Effector memory CD4-positive, alpha-beta T cell (primary cell): ENCODE data around the gene MAPK10.

Experiments
- DNase-seq, 3 donors: peaks; one replicate each; pipeline ENCODE4 v3.0.0-alpha.2; 2020
- H3K27ac ChIP-seq: 2 replicates; pipeline ENCODE4 v1.7.0; 2013; ENCODE audit warnings: mild to moderate bottlenecking, low read length, moderate library complexity; ENCODE audit not compliant: insufficient read depth, poor library complexity, severe bottlenecking
- H3K27me3 ChIP-seq: replicated peaks from 2 replicates; pipeline ENCODE4 v1.7.0; 2013; ENCODE audit warnings: mild to moderate bottlenecking, low read length; ENCODE audit not compliant: insufficient read depth, control insufficient read depth, poor library complexity, severe bottlenecking
- H3K36me3 ChIP-seq: 2 replicates; pipeline ENCODE4 v1.7.0; 2013; ENCODE audit warnings: mild to moderate bottlenecking, low read length, moderate library complexity; ENCODE audit not compliant: control insufficient read depth, insufficient read depth
- H3K4me1 ChIP-seq: 2 replicates; pipeline ENCODE4 v1.7.0; 2013; ENCODE audit warnings: low read length, mild to moderate bottlenecking; ENCODE audit not compliant: control insufficient read depth, insufficient read depth, poor library complexity, severe bottlenecking
- H3K4me3 ChIP-seq: 2 replicates; pipeline ENCODE4 v1.7.0; 2013; ENCODE audit warnings: low read length, low read depth, mild to moderate bottlenecking; ENCODE audit not compliant: insufficient read depth, poor library complexity, severe bottlenecking
- H3K9me3 ChIP-seq: 2 replicates; pipeline ENCODE4 v1.7.0; 2013; ENCODE audit warnings: mild to moderate bottlenecking, low read length, moderate library complexity; ENCODE audit not compliant: control insufficient read depth

MAPK10 gene

DNA sequence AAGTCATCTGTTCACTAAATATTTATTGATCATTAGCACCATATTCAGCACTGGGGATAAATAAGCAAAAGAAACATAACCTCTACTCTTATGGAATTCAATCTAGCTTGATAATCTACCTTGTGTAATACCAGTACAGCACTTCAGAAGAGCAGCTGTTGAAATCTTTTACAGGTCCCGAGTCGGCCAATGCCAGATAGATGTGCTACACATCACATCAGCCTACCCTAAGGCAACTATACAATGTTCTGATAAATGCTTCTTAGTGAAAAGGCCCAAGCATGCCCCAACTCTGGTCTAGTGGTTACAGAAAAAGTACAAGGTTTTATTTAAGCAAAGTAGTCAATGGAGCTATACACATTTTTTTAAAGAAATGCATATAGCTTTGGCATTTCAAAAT lies 68.7 kb downstream of the MAPK10 start:
- Histone ChIP-seq H3K9me3 (no peaks in the 10 kb centered on the region), H3K4me3 (no peak overlapping the region), H3K36me3 (no peaks in the 10 kb centered on the region), H3K27ac (no peak overlapping the region), H3K4me1 (no peaks in the 10 kb centered on the region), H3K27me3 (no peaks in the 10 kb centered on the region)
- no peak for DNase-seq

DNA sequence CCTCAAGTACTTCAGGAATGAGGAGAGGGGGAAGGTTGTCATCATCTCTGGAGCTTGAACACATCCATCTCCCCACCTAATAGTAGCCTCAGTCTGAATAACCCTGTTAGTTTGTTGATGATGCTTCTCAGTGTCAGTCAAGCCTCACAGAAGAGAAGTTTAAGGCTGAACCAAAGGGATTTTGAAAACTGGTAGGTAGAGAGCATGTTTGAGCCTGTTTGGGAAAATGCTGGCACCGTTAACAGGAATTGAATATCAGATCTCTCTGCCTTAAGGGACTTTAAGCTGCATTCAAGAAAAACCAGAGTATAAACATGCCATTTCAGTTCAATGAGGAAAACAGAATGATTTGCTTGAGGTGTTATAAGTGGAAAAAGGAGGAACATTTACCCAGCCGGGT lies 73.1 kb downstream of the MAPK10 start:
- H3K4me1 ChIP-seq: no peaks in the 10 kb centered on the region
- no peaks in the 10 kb centered on the region for H3K9me3 ChIP-seq
- H3K4me3 ChIP-seq: no peak overlapping the region
- no peaks in the 10 kb centered on the region for H3K27me3 ChIP-seq
- no peak overlapping the region for H3K27ac ChIP-seq
- no peaks in the 10 kb centered on the region for H3K36me3 ChIP-seq
- no peak for DNase-seq

DNA sequence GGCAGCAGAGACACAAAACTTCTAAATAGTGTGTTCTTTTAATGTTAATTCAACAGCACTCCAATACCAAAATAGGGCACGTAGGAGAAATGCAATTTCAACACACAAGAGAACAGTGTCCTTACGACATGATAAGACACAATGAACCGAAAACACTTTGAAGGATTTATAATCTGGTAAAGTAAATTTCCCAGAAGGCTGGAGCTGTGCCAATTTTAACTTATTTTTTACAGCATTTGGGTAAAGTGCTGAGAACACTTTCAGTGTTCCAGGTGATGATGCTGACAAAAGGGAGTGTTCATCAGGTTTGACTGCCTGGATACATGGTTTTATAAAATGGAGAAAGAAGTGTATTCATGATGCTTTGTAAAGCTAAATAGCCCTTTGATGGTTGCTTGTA lies 76.5 kb downstream of the MAPK10 start:
- H3K4me1 ChIP-seq: no peaks in the 10 kb centered on the region
- H3K9me3 ChIP-seq: no peaks in the 10 kb centered on the region
- no peaks in the 10 kb centered on the region for H3K27me3 ChIP-seq
- no peaks in the 10 kb centered on the region for H3K36me3 ChIP-seq
- no peak overlapping the region for H3K27ac ChIP-seq
- H3K4me3 ChIP-seq: no peak overlapping the region
- no peak for DNase-seq

DNA sequence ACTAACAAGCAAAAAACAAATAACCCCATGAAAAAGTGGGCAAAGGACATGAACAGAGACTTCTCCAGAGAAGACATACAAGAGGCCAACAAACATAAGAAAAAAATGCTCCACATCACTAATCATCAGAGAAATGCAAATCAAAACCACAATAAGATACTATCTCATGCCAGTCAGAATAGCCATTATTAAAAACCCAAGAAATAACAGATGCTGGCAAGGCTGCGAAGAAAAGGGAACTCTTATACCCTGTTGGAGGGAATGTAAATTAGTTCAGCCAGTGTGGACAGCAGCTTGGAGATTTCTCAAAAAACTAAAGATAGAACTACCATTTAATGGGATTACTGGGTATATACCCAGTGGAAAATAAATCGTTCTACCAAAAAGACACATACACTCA lies 79.6 kb downstream of the MAPK10 start:
- no peaks in the 10 kb centered on the region for H3K9me3 ChIP-seq
- no peak for DNase-seq
- H3K4me3 ChIP-seq: no peak overlapping the region
- H3K4me1 ChIP-seq: no peaks in the 10 kb centered on the region
- no peak overlapping the region for H3K27ac ChIP-seq
- no peaks in the 10 kb centered on the region for H3K27me3 ChIP-seq
- no peaks in the 10 kb centered on the region for H3K36me3 ChIP-seq

DNA sequence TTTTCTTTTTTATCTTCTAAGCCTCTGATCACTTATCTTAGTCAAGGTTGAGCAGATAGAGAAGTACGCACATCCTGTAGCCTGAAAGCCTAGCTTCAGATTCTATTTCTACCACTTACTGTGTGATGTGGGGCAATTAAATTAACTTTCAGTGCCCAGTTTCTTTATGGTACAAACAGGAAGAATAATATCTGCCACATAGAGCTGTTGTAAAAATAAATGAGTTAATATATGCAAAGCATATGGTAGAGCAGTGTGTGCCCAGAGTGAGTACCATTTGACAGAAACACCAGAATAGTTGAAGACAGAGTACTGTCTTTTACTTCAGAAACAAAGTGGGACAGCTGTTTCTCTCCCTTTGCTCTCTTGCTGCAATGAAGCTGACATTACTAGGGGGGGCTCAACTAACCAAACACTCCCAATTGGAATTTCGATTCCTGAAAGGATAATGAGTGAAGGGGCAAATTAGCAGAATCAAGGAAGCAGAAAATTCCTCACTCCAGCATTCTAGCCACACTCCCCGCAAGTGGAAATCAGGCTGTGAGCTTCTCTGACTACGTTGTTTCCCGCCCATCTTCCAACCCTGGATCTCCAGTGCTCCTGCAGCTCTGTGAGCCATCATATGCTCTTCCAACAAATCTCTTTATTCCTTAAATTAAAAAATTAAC lies 80.4 kb downstream of the MAPK10 start:
- Histone ChIP-seq H3K4me3 (no peak overlapping the region), H3K27me3 (no peaks in the 10 kb centered on the region), H3K27ac (no peak overlapping the region), H3K36me3 (no peaks in the 10 kb centered on the region), H3K9me3 (no peaks in the 10 kb centered on the region), H3K4me1 (no peaks in the 10 kb centered on the region)
- no peak for DNase-seq

DNA sequence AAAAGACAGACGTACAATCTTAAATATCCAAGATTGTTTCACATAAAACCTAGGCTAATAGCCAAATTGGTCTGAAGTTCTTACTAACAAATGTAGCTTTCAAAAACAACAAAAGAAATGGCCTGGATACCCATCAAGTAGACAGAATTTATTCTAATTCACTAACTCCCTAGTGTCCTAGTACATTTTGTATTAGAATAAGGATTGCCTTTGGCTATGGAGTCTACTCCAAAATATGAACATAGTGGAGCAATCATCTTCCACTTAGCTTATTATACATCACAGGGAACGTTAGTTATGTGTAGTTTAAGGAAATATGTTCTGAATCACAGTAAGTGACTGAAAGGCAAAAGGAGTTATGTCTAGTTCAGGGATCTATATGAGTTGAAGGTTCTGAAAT lies 81.7 kb downstream of the MAPK10 start:
- no peak overlapping the region for H3K4me3 ChIP-seq

DNA sequence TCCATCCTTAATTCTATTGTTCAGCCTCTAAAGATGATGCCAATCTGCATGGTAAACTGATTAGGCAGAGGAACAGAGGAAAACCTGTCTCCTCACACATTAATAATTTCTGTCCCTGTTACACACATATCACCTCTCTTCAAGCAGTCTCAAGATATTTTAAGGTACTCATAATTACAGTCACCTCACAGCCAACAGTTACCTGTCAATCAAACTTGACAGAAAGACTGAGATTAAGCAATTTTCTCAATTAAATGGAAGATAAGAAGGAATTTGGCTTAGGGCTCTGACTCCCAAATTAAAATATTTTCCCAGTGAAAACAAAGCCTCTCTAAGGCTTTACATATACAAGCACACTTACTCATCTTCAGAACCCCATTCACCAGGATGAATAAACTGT lies 85.2 kb downstream of the MAPK10 start:
- Histone ChIP-seq H3K27ac (no peak overlapping the region), H3K4me3 (no peak overlapping the region), H3K36me3 (no peaks in the 10 kb centered on the region), H3K27me3 (no peaks in the 10 kb centered on the region), H3K4me1 (no peaks in the 10 kb centered on the region), H3K9me3 (no peaks in the 10 kb centered on the region)
- DNase-seq: no peak

More for the DNA sequence above, 81.7 kb downstream of the MAPK10 start:
- H3K27ac ChIP-seq: no peak overlapping the region
- no peaks in the 10 kb centered on the region for H3K9me3 ChIP-seq
- H3K4me1 ChIP-seq: no peaks in the 10 kb centered on the region
- H3K36me3 ChIP-seq: no peaks in the 10 kb centered on the region
- no peaks in the 10 kb centered on the region for H3K27me3 ChIP-seq
- DNase-seq: no peak

DNA sequence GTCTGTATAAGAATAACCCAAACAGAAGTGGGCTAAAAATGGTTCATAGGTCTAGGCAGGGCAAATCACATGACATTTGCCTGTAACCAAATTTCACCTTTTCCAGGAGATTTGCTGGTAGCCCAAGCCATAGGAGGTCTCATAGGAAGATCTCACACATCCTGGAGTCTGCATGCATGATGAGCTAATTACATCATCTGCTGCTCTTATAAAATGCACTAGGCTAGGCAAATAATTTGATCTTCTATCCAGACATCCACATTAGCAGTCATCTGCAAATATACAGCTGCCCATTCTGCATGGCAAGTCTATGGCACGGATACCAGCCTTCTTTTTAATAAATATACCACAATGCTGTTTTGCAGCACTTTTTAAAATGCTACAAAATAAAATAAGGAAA lies 87.2 kb downstream of the MAPK10 start:
- Histone ChIP-seq H3K36me3 (no peaks in the 10 kb centered on the region), H3K27ac (no peak overlapping the region), H3K27me3 (no peaks in the 10 kb centered on the region), H3K9me3 (no peaks in the 10 kb centered on the region), H3K4me1 (no peaks in the 10 kb centered on the region), H3K4me3 (no peak overlapping the region)
- no peak for DNase-seq

DNA sequence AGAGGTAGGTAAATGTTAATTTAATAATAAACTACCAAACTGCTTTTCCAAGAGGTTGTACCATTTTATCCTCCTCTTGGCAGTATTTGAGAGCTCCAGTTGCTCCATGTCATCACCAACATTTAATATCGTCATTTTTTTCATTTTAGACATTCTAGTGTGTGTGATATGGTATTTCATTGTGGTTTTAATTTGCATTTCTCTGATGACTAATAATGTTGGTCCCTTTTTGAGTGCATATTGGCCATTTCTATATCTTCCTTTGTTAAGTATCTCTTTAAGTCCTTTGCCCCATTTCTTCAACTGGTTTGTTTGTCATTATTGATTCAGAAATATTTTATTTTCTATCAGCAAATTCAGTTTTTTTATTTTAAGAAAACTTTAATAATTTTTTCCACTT lies 88.8 kb downstream of the MAPK10 start:
- Histone ChIP-seq H3K27me3 (no peaks in the 10 kb centered on the region), H3K27ac (no peak overlapping the region), H3K4me1 (no peaks in the 10 kb centered on the region), H3K9me3 (no peaks in the 10 kb centered on the region), H3K36me3 (no peaks in the 10 kb centered on the region), H3K4me3 (no peak overlapping the region)
- no peak for DNase-seq

DNA sequence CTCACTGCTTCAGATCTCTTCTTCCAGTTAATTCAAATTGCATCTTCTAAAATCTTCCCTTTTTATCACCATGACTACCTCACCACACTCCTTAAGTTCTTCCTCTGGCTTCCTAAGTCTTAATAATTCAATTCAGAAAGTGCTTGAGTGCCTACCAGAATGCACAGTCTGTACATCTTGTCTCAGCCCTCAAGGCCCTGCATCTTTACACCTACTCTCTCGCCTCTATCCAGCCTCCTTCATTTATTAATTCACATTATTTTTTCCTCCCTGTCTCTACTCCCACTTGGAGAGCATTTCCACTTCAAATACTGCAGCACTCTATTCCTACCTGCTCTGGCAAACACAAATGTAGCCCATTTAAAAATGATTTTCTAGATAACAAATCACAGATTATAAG lies 90.5 kb downstream of the MAPK10 start:
- no peak for DNase-seq
- H3K4me3 ChIP-seq: no peak overlapping the region
- no peaks in the 10 kb centered on the region for H3K4me1 ChIP-seq
- H3K9me3 ChIP-seq: no peaks in the 10 kb centered on the region
- H3K27me3 ChIP-seq: no peaks in the 10 kb centered on the region
- H3K36me3 ChIP-seq: no peaks in the 10 kb centered on the region
- no peak overlapping the region for H3K27ac ChIP-seq
